Gastrocnemius medialis (tissue), 4 donors: ENCODE measurements around the gene AADACL3.

Experiments
- POLR2A ChIP-seq, 2 donors: fragments of 450-650 bp; IDR thresholded peaks; one replicate each; pipeline ENCODE4 v1.6.1; 2017; ENCODE audit warnings: antibody characterized with exemption in 2 of 2, mild to moderate bottlenecking in 2 of 2, moderate library complexity in 2 of 2
- TF ChIP-seq, protein P1 (sequence below), 5 experiments: fragments of 450-650 bp in 3 of 5; fragments of 200-600 bp in 2 of 5; sonication (generic) in 2 of 5; IDR thresholded peaks in 4 of 5; conservative IDR thresholded peaks in 1 of 5; 1 replicate in 4 of 5; 2 replicates in 1 of 5; pipeline ENCODE4 v1.5.1; 2016 to 2019; ENCODE audit warnings: antibody characterized with exemption in 5 of 5, mild to moderate bottlenecking in 3 of 5, moderate library complexity in 3 of 5

DNA sequence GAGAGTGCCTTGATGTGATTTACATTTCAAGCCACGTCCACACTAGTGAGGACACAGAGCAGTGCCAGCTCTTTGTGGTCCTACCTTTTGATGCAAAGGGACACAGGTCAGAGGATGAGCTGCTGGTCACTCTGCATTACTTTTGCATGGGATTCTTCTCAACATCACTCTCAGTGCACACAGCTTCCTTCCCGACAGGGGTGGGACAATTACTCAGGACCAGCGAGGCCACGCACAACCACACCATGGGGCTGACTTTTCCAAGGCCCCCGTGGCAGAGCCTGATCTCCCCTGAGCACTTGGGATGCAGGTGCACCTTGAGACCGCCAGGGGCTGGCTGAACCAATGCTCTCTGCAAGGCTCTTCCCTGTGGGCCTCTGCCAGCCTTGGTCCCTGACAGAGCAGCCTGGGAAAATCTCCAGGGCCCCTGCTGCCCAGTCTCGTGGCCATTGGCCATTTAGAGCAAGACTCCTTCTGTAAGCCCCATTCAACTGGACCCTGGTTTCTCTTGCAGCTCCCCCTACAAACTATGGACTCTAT is 44.4 kb downstream of the AADACL3 start:
- TF ChIP-seq, protein P1, sequence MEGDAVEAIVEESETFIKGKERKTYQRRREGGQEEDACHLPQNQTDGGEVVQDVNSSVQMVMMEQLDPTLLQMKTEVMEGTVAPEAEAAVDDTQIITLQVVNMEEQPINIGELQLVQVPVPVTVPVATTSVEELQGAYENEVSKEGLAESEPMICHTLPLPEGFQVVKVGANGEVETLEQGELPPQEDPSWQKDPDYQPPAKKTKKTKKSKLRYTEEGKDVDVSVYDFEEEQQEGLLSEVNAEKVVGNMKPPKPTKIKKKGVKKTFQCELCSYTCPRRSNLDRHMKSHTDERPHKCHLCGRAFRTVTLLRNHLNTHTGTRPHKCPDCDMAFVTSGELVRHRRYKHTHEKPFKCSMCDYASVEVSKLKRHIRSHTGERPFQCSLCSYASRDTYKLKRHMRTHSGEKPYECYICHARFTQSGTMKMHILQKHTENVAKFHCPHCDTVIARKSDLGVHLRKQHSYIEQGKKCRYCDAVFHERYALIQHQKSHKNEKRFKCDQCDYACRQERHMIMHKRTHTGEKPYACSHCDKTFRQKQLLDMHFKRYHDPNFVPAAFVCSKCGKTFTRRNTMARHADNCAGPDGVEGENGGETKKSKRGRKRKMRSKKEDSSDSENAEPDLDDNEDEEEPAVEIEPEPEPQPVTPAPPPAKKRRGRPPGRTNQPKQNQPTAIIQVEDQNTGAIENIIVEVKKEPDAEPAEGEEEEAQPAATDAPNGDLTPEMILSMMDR (IDR thresholded peaks at IDR 0.05 in 4 of 5, conservative IDR thresholded peaks at IDR 0.05 in 1 of 5), result no peak
- no peak for TF ChIP-seq POLR2A (IDR thresholded peaks at IDR 0.05)
